SKM-1 (cell line): ENCODE measurements around the gene RANBP17.
"Not testable (repeated sequence)": the region's sequence is repeated elsewhere in the genome, so short reads cannot be mapped to it uniquely, and the experiment has no call there.

ENCODE experiments used
- DNase-seq: peaks from one replicate; lab custom pipeline; 2025; ENCODE audit not compliant: unreplicated experiment; lab: John Stamatoyannopoulos, UW

Gene RANBP17

DNA sequence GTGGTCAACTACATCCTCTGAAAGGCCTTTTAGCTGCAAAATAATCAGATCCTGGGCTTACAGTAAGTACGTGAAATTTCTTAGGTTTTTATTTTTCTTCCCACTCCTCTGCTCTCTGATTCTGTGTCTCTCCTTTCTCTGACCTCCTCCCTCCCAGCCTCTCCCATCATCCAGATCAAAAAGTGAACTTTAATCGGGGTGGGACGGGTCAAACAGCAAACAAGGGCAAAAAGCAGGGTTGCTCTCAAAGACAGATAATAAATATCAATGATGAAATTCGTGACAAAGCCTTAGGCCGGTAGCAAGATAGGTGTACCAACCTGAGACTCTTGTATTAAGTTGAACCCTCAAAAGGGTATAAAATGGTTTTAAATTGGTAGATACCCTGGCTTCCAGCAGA, 76.1 kb downstream of the RANBP17 start:
- DNase-seq, result no peak

DNA sequence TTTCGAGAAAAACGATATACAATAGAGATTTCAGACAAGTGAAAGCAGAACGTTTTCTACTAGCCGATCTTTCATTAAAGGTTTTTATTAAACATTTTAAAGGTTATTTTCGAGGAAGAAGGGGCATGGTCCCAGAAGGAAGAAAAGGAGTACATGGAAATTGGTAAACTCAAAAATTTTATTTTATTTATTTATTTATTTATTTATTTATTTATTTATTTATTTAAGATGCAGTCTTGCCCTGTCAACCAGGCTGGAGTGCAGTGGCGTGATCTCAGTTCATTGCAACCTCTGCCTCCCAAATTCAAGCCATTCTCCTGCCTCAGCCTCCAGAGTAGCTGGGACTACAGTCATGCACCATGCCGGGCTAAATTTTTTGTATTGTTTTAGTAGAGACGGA, 77.4 kb downstream of the RANBP17 start:
- no peak for DNase-seq

DNA sequence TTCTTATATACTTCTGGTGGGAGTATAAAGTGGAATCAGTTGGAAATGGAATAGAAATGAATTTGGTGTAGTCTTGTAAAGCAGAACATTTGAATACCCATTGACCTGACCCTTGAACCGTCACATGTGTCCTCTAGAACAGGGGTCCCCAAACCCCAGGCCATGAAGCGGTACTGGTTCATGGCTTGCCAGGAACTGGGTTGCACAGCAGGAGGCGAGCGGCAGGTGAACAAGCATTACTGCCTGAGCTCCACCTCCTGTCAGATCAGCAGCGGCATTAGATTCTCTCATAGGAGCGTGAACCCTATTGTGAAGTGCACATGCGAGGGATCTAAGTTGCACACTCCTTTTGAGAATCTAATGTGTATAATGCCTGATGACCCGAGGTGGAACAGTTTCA, 80.0 kb downstream of the RANBP17 start:
- DNase-seq, result no peak

DNA sequence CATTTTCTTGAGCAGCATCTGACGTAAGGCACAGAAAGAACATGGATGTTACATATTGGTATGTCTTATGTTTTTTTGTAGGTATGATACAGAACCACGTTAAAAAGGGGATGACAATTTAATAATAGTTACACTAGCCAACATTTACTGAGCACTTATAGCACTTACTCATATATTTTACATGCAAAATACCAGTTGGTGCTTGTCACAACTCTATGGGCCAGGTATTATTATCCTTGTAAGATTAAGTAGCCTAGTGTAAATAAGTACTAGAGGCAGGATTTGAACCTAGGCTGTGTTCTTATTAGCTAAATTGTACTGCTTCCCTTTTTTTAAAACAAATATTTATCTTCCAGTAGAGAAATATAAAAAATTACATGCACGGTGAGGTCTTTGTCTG, 83.5 kb downstream of the RANBP17 start:
- no peak for DNase-seq

DNA sequence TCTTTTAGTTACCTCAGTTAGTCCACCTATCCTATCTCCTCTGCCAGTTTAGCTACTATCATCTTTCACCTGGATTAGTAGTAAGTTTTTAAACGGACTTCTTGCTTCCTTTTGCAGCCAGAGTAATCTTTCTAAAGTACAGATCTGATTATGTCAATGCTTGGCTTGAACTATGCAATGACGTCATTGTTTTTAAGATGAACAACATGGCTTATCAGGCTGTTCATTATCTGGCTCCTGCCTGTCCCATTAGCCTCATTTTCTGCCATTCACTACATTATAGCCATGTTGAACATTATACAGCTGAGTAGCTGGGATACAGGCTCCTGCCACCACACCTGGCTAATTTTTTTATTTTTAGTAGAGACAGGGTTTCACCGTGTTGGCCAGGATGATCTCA, 98.7 kb downstream of the RANBP17 start:
- DNase-seq, result no peak

DNA sequence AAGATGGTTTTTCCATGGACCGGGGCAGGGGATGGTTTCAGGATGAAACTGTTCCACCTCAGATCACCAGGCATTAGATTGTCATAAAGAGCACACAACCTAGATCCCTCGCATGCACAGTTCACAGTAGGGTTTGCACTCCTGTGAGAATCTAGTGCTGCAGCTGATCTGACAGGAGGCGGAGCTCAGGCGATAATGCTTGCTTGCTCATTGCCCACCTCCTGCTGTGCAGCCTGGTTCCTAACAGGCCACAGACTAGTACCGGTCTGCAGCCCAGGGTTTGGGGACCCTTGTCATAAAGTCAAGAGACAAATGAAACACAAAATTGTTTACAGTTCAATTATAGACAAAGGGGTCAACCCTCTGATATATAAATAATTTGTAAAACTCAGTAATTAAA, 101.7 kb downstream of the RANBP17 start:
- DNase-seq, result no peak

DNA sequence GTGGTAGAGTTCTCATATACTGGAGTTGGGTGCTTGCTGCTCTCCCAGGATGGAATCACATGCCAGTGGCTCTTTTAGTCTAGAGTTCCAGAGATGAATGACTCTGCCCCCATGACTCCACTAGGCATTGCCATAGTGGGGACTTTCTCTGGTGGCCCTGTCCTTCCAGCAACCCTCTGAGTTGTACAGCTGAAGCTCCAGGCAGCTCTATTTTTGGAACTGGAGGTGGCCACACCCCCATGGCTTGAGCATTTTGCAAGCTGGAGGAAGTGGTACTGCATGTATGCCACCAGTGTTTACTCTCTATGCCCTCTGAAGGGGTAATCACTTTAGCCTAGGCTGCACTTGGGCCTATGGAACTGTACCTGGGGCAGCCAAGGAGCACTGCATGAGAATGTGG, 112.6 kb downstream of the RANBP17 start:
- no peak for DNase-seq

DNA sequence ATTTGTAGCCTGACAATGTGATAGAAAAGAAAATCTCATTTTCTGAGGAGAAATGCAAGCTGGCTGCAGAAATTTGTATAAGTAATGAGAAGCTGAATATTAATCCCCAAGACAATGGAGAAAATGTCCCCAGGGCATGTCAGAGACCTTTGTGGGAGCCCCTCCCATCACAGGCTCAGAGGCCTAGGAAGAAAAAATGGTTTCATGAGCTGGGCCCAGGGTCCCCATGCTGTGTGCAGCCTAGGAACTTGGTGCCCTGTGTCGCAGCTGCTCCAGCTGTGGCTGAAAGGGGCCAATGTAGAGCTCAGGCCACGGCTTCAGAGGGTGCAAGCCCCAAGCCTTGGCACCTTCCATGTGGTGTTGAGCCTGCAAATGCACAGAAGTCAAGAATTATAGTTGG, 118.4 kb downstream of the RANBP17 start:
- DNase-seq, result not testable (repeated sequence)

DNA sequence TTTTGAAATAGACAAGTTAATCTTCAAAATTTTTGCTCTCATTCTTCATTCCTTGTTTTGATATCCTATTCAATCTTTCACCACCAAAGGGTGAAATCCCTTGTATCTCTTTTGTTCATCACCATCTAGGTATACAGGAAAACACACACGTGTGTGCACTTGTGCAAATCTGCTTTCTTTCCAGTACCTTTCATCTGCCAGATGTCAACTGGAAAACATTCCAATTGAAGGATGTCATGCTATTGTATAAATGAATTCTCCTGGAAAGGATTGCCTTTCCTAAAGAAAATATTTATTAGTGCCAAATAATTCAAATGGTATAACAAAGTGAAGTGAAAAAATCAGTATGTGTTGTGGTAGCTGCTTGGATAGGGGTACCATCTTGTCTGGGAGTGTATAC, 123.7 kb downstream of the RANBP17 start:
- no peak for DNase-seq

DNA sequence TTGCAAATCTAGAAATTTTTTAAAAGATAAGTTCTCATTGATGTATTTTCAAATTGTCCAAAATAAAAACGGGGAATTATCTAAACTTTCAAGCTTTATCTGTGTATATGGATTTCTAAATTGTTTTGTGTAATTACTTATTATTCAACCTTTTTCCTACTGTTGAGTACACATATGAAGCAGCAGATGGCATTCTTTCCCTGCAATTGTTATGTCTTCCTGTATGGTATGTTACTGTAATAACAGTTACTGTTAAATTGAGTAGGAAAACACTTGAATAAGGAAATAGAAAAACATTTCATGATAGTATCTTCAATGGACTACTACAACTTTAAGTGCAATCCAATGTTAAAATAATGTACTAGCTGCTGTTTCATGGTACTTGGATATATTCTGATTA, 124.8 kb downstream of the RANBP17 start:
- no peak for DNase-seq

DNA sequence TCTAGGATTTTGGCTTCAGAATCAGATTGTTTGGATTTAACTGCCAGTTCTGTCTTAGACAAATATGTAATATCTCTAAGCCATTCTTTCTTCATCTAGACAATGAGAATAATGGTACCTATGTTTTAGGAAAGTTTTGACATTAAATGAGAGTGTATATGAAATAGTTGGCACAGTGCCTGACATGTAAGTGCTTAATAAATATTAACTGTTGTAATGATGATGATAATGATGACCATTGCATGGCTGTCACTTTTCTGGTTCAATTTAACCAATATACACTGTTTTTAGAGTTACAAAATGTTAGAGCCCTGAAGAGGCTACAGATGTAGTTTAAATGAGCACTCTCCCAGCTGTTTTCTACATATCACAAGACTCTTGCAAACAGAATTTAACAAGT, 131.7 kb downstream of the RANBP17 start:
- DNase-seq, result no peak

DNA sequence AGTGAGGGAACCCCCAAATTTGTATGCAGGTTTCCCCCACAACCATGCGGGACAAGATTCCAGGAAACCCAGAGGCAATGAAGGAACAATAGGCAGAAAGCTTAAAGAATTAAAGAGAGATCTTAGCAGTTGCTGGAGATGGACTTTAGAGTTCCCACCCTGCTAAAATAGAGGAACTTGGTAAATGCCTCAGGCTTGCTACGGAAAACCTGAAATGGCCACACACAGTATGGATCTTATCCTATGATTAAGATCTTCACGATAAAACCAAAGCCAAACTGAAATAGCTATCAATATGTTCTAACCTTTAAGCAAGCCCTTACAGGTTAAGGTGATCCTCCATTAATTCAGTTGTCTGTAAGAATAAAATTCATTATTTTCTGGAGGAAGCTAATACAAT, 148.3 kb downstream of the RANBP17 start:
- no peak for DNase-seq

DNA sequence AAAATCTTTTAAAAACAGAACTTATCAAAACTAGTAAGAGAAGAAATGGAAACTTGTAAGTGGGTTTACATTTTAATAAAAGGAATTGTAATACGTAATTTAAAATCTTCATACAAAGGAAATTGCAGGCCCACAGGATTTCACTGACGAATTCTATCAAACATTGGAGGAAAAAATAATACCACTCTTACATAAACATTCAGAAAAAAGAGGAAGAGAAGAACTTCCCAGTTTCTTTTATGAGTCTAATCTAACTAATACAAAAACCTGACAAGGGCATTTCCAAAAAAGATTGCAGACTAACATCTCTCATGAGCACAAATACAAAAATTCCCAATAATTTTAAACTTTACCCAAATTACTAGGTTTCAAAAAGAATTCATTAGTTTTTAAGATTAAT, 149.0 kb downstream of the RANBP17 start:
- DNase-seq, result no peak

DNA sequence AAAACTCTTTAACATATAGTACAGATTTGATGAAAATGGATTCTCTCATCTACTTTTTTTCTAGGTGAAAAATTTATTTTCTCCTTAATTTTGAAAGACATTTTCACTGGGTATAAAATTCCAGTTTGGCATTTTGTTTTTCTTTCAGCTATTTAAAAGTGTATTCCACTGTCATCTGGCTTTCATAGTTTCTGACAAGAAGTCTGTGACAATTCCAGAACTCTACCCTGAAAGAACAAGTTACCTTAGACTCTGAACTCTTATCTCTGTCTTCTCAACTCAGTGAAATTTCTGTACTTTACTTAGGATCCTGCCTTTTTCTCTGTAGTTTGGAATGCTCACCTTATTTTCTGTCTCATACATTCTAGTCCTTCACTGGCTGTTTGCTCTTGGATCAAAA, 161.7 kb downstream of the RANBP17 start:
- DNase-seq, result no peak

DNA sequence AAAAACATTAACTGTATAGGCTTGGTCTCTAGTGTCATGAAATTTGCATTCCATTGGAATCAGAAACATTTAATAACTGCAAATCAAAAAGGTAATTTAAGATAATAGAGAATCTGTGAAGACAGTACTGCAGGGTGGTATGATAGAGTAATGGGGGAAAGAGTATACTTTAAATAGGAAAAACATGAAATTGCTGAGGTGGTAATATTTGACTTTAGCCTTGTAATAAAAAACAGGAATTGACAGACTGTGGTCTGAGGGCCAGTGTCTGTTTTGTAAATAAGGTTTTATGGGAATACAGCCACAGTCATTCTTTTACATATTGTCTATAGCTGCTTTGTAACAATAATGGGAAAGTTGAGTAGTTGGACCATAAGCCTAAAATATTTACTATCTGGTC, 162.3 kb downstream of the RANBP17 start:
- no peak for DNase-seq

DNA sequence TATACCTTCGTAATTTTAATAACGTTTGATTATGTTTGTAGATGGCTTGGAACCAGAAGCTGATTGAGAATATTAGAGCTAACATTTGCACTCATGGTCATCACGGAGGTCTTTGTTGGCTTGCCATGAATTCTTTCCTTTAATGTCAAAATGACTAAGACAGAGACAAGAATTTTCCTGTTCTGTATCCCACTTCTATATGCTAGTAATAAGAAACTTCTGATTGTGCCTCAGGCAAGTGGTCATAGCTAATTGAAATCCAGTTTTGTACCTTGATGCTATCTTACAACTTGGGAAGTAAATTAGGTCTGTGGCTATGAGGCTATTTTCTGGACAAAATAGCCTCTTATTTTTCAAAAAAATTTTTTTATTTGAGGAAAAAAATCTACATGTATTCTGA, 167.6 kb downstream of the RANBP17 start:
- no peak for DNase-seq

DNA sequence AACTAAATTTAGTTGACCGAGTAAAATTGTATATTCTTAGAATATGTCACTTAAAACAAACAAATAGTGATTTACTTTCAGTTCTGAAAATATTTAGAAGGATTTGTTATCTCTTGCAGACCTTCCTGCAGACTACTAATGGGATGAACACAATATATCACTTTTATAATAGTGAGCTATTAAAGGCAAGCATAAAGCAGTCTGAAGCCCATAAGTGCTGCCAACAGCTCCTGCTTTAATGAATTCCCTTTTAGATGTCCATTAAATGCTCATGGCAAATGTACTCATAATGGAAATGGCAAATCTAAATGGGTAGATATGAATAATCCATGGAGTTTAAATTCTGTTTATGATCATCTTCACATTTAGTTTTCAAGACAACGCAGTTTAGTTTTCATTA, 170.2 kb downstream of the RANBP17 start:
- DNase-seq, result no peak

DNA sequence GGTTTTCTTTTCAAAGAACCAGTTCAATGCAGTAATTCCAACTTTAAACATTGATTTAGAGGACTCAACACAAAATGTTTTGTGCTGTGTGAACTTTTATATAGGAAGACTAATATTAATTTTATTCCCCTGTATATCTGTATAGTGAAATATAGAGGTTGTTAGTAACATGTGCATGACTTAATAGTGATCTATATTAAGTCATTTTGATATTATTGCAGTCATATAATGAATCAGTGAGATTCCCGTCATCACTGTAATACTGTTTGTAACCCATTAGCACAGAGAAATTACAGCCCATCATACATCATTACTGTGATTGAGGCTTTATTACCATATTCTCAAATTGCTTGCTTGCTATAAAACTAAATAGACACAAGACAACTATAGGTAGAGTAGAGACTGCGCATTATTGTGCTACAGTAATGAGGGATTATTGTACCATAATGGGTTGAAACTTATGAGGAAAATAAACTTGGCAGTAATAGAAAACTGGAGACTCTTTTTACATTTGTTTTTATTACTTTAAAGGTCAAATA, 170.7 kb downstream of the RANBP17 start:
- DNase-seq, result no peak

DNA sequence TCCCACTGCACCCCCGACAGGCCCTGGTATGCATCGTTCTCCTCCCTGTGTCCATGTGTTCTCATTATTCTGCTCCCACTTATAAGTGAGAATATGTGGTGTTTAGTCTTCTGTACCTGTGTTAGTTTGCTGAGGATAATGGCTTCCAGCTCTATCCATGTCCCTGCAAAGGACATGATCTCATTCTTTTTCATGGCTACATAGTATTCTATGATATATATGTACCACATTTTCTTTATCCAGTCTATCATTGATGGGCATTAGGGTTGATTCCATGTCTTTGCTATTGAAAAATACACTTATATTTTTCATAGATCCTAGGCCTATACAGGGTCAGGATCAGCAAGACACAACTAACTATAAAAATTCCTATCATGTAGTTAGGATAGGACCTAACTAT, 180.1 kb downstream of the RANBP17 start:
- DNase-seq, result not testable (repeated sequence)

DNA sequence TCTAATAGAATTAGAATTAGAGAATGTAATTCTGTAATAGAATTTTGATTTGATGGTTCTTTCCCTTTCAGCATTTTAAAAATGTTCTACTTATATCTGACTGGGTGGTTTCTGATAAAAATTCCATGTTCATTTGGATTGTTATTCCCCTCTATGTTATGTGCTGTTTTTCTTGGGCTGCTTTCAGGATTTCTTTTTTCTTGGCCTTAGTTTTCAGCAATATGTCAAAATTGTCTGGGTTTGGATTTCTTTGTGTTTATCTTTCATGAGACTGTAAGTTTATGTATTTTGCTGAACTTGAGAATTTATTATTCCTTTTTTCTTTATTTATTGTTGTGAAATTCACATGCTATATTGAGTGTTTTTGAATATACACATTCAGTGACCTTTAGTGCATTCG, 189.1 kb downstream of the RANBP17 start:
- no peak for DNase-seq

DNA sequence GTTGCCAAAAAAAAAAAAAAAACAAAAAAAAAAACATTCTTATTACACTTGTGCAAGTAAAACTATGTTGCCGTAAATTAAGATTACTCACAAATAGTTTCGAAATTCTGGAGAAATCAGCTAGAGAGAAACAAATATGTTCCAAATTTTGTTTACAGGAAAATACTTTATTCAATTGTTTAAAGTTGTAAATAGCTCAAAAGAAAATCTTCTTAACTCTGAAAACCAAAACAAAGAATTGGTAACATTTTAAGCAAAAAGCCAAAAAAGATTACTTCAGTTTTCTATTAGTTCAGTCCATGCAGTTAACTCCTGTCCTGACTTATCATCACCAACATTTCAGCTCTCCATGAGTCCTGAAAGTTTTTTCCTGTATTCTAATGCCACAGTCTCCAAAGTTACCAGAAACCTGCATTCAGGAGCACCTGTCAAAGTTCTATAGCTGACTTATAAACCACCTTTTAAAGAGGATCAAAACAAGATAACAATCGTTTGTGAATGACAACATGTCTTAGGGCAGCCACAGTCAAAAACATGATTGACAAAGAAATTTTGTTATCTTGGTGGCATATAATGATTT, 194.1 kb downstream of the RANBP17 start:
- DNase-seq, result no peak

DNA sequence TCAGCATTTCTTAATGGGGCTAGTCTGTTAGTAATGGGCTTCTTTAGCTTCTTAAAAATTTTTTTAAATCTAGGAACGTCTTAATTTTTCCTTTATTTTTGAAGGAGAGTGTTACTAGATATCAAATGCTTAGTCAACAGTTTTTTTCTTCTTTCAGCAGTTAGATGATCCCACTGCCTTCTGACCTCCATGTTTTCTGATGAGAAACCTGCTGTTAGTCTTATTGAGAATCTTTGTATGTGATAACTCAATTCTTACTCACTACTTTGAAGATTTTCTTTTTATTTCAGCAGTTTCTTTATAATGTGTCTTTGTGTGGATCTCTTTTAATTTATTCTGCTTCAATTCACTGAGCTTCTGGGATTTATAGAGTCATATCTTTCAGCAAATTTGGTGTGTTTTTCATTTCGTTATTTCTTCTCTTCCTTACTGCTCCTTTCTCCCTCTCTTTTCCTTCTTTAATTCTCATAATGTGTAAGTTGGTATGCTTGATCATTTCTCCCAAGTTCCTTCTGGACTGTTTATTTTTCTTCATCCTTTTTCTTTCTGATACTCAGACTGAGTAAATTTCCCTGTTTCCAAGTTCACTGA, 205.8 kb downstream of the RANBP17 start:
- DNase-seq, result no peak

DNA sequence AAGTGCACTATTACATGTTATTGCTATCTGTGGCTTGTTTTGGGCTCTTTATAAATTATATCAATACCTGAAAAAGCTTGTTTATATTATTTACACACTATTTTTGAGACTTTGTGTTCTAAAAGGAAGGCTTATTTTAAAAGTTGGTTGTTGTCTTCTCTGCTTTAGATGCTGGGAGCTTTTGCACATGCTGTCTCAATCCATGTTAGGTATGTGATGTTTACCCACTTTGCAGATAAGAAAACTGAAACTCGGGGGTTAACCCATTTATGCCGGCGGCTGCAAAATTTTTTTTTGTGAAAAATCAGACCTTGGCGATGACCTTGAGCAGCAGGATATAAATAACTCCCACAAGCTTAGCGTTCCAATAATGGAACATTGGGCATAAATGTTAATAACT, 212.9 kb downstream of the RANBP17 start:
- DNase-seq, result no peak
